Transverse colon (tissue), 4 donors: ENCODE data around the gene RIT1. TPM values are rescaled to one million over a fixed set of nuclear protein-coding genes. Genes with fewer than 3 reads are reported as not detected.

Experiments
- DNase-seq: peaks from one replicate; pipeline ENCODE4 v3.0.0-alpha.2; 2019
- H3K27ac ChIP-seq, 4 donors: fragments of 200-600 bp; sonication (generic); 2 replicates each; pipeline ENCODE4 v1.5.1; 2016 to 2018; ENCODE audit warnings: inconsistent platforms in 4 of 4
- H3K27me3 ChIP-seq: fragments of 200-600 bp; sonication (generic); 2 replicates; pipeline ENCODE4 v1.5.1; 2017; ENCODE audit warnings: inconsistent platforms
- H3K36me3 ChIP-seq, 4 donors: fragments of 200-600 bp; sonication (generic); 2 replicates each; pipeline ENCODE4 v1.5.1; 2017 to 2019; ENCODE audit warnings: inconsistent platforms in 4 of 4
- H3K4me1 ChIP-seq, 4 donors: fragments of 200-600 bp; sonication (generic); 2 replicates each; pipeline ENCODE4 v1.5.1; 2017 to 2020; ENCODE audit warnings: inconsistent platforms in 4 of 4
- H3K4me3 ChIP-seq, 4 donors: fragments of 200-600 bp; sonication (generic); 1 replicate in 1 of 4; 2 replicates in 3 of 4; pipeline versions ENCODE4 v1.5.1 to v1.6.1; 2017 to 2019; ENCODE audit warnings: inconsistent platforms in 4 of 4
- H3K9me3 ChIP-seq, 2 donors: fragments of 200-600 bp; sonication (generic); 2 replicates each; pipeline ENCODE4 v1.5.1; 2017 to 2019; ENCODE audit warnings: inconsistent platforms in 2 of 2
- EP300 ChIP-seq: sonication (generic); formaldehyde crosslinking; IDR thresholded peaks from one replicate; pipeline ENCODE4 v1.6.1; 2017; ENCODE audit warnings: antibody characterized with exemption, low read depth
- POLR2A ChIP-seq: fragments of 450-650 bp; IDR thresholded peaks from one replicate; pipeline ENCODE4 v1.6.1; 2016; ENCODE audit warnings: antibody characterized with exemption, mild to moderate bottlenecking, moderate library complexity
- POLR2AphosphoS5 ChIP-seq, 3 donors: sonication (generic); formaldehyde crosslinking; IDR thresholded peaks; one replicate each; pipeline ENCODE4 v1.6.1; 2016; ENCODE audit warnings: antibody characterized with exemption in 3 of 3
- WGBS, 2 donors: methylation state at CpG; one replicate each; pipeline ENCODE4 v1.1.5; 2018; ENCODE audit warnings: low coverage in 1 of 2; 5-methylcytosine and 5-hydroxymethylcytosine counted together
- in situ Hi-C, 4 donors: fragments of 200-750 bp; cut with MboI; loops; one replicate each; pipeline versions ENCODE4 v1.15.0 to v1.15.1; 2017; ENCODE audit warnings: low sequenced_read_pairs in 3 of 4, low pct_ligation_motif_present in 1 of 4, low pct_unique_long_range_greater_than_20kb in 1 of 4
- intact Hi-C: fragments of 100-400 bp; cut with DNase I; formaldehyde crosslinking; loops from one replicate; pipeline ENCODE4 v1.15.1; 2023; ENCODE audit warnings: low total_unique reads
- small RNA-seq, 4 donors: library from RNA; depleted of rRNA; stranded (forward); fragments of <200 nt; gene quantifications; one replicate each; pipeline ENCODE3, GENCODE V24; 2016
- total RNA-seq, 4 donors: library from RNA; depleted of rRNA; stranded (reverse); fragments of >200 nt; gene quantifications; one replicate each; pipeline ENCODE4 v1.1.0, GENCODE V29; 2016
- TF ChIP-seq, protein P1 (sequence below), 5 experiments: fragments of 200-600 bp in 3 of 5; fragments of 450-650 bp in 2 of 5; sonication (generic) in 3 of 5; IDR thresholded peaks; 1 replicate in 2 of 5; 2 replicates in 3 of 5; pipeline ENCODE4 v1.5.1; 2016 to 2017; ENCODE audit warnings: antibody characterized with exemption in 5 of 5, inconsistent platforms in 3 of 5, mild to moderate bottlenecking in 2 of 5, moderate library complexity in 1 of 5

RIT1 gene
- total RNA-seq, 4 donors from 2014 or later: 6.4 to 23.7 (median 17.0) TPM

GRCh38 chr1:155856975-155857930, 53.9 kb downstream of the RIT1 start, which contains the start of gene GON4L:
GON4L (minus strand) TSS chr1:155857214; CDS start chr1:155853780, 3,434 bp downstream.
- in situ Hi-C loops: no loop called here
- intact Hi-C loops: no loop called here
- WGBS, 2 donors: 11 to 63% methylated on average over 4 to 46 of the region's 46 CpGs
- peaks cover 13% of the 10 kb centered on the region for H3K27me3 ChIP-seq
- peak; percentile 67 to 78 (median 75) for TF ChIP-seq POLR2AphosphoS5 (IDR thresholded peaks at IDR 0.05)
- peak; percentile 71 for TF ChIP-seq POLR2A
- TF ChIP-seq EP300: no peak
- H3K4me3 ChIP-seq: peak within 1 kb of the TSS; percentile 34 to 84 (median 58)
- peaks cover 0 to 32% (median 24%) of the 10 kb centered on the region in 4 donors for H3K4me1 ChIP-seq
- no peaks in the 10 kb centered on the region for H3K9me3 ChIP-seq
- peak within 1 kb of the TSS; percentile 67 to 92 (median 90) for H3K27ac ChIP-seq
- peak; percentile 91 for DNase-seq
- H3K36me3 ChIP-seq: peaks cover 0 to 24% (median 7%) of the 10 kb centered on the region in 4 donors

DNA sequence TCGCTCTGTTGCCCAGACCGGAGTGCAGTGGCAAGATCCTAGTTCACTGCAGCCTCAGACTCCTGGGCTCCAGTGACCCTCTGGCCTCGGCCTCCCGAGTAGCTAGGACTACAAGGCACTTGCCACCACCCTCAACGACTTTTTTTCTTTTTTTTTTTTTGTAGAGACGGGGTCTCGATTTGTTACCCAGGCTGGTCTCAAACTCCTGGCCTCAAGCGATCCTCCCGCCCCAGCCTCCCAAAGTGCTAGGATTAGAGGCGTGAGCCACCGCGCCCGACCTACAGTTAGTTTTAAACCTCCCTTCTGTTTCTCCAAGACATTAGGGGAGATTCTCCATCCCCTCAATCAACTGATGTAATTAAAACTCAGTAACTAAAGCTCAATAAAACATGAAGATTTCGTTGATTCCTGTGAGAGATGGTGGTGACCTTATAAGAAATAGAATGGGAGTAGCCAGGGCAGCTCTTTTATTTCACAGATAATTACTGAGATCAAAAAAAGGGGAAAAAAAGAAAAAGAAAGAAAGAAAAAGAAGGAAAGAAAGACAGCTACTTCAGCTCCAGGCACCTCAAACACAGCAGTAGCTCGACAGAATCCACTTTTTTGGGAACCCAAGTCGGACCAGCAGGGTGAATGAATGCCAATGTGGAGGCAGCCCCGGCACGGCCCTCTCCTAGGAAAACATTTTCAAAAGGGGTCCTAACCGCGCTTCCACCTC, 54.7 kb downstream of the RIT1 start:
- H3K4me1 ChIP-seq: peaks cover 0 to 36% (median 24%) of the 10 kb centered on the region in 4 donors
- WGBS, 2 donors: 47 to 56% methylated on average over 8 to 20 of the region's 20 CpGs
- no peak for TF ChIP-seq POLR2AphosphoS5 (IDR thresholded peaks at IDR 0.05)
- TF ChIP-seq POLR2A: no peak
- TF ChIP-seq EP300: no peak
- TF ChIP-seq, protein P1, sequence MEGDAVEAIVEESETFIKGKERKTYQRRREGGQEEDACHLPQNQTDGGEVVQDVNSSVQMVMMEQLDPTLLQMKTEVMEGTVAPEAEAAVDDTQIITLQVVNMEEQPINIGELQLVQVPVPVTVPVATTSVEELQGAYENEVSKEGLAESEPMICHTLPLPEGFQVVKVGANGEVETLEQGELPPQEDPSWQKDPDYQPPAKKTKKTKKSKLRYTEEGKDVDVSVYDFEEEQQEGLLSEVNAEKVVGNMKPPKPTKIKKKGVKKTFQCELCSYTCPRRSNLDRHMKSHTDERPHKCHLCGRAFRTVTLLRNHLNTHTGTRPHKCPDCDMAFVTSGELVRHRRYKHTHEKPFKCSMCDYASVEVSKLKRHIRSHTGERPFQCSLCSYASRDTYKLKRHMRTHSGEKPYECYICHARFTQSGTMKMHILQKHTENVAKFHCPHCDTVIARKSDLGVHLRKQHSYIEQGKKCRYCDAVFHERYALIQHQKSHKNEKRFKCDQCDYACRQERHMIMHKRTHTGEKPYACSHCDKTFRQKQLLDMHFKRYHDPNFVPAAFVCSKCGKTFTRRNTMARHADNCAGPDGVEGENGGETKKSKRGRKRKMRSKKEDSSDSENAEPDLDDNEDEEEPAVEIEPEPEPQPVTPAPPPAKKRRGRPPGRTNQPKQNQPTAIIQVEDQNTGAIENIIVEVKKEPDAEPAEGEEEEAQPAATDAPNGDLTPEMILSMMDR (IDR thresholded peaks at IDR 0.05): no peak
- H3K27ac ChIP-seq: peak overlapping the region; percentile 67 to 92 (median 90)
- H3K4me3 ChIP-seq: peak overlapping the region; percentile 34 to 84 (median 58)
- peaks cover 0 to 30% (median 7%) of the 10 kb centered on the region in 4 donors for H3K36me3 ChIP-seq
- DNase-seq: no peak
- intact Hi-C loops: no loop called here
- in situ Hi-C loops: no loop called here
- no peaks in the 10 kb centered on the region for H3K9me3 ChIP-seq
- H3K27me3 ChIP-seq: peaks cover 13% of the 10 kb centered on the region

DNA sequence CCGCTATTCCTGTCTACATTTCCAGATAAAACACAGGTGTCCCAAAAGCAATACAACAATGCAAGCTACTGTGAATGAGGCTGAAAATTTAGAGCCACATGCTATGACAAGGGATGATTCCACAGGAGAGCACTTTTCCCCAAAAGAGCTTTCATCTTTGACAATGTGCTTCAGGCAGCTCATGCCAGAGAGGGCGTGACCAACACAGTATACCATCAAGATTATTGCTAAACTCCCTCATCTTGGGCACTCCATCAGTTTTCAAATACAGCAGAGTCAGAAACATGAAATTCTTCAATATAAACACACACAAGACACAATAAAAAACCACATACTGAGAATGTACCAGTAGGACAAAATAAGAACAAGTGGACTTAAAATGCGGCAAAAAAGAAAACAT, 60.8 kb downstream of the RIT1 start:
- TF ChIP-seq EP300 (no peak), POLR2AphosphoS5 (IDR thresholded peaks at IDR 0.05) (no peak), POLR2A (no peak)
- TF ChIP-seq, protein P1 (IDR thresholded peaks at IDR 0.05): no peak
- no peak for DNase-seq
- H3K36me3 ChIP-seq: peaks cover 0 to 48% (median 9%) of the 10 kb centered on the region in 4 donors
- H3K27ac ChIP-seq: no peak overlapping the region
- intact Hi-C loops (no loop called here), in situ Hi-C loops (no loop called here)
- 90 to 92% methylated on average over 3 of the region's 3 CpGs for WGBS, 2 donors
- peaks cover 0 to 21% (median 3%) of the 10 kb centered on the region in 4 donors for H3K4me1 ChIP-seq
- H3K4me3 ChIP-seq: no peak overlapping the region
- H3K27me3 ChIP-seq: no peaks in the 10 kb centered on the region
- no peaks in the 10 kb centered on the region for H3K9me3 ChIP-seq

DNA sequence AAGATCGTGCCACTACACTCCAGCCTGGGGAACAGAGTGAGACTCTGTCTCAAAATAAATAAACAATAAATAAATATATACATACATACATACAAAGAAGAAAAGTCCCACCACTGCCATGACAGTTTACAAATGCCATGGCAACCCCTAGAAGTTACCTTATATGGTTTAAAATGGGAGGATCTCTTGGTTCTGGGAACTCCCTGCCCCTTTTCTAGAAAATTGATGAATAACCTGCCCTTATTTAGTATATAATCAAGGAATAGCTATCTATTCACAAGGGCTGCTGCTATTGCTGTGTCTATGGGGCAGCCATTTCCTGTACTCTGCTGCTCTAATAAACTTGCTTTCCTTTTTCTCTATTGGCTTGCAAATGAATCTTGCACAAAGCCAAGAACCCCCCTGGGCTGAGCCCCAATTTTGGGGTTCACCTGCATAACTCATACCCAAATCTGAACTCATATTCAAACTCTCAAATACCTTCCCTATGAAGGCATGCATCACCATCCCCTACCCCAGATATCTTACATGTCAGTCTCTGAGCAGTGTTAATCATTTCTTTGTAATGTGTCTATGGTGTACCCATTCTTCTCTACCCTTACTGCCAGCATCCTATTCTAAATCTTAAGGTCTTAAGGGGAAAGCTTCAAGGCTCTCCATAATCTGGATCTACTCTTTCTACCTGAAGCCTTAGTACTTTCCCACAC, 63.2 kb downstream of the RIT1 start:
- Histone ChIP-seq H3K4me1 (peaks cover 0 to 26% (median 5%) of the 10 kb centered on the region in 4 donors), H3K9me3 (no peaks in the 10 kb centered on the region), H3K27me3 (no peaks in the 10 kb centered on the region), H3K36me3 (peaks cover 0 to 37% (median 6%) of the 10 kb centered on the region in 4 donors), H3K4me3 (no peak overlapping the region), H3K27ac (no peak overlapping the region)
- no peak for DNase-seq
- in situ Hi-C loops (no loop called here), intact Hi-C loops (no loop called here)
- WGBS, 2 donors: 81 to 100% methylated on average over 1 of the region's 1 CpG
- TF ChIP-seq POLR2AphosphoS5 (IDR thresholded peaks at IDR 0.05) (no peak), EP300 (no peak), POLR2A (no peak)
- TF ChIP-seq, protein P1 (IDR thresholded peaks at IDR 0.05): no peak

Small RNAs within 50 kb of the gene (small RNA-seq; reads per million reads assigned to genes)
- 0 reads per million in 4 donors for gene MIR6738
- gene RF00015: 0 reads per million in 4 donors
- gene SCARNA4: 0 reads per million in 4 donors
- 79.9 to 321 (median 191) reads per million in 4 donors for gene SNORA80E

Other genes starting within 250 kb of the RIT1 start
- 100 to 1,000 TPM in 1 of 4 donors, 10 to 100 TPM in 3; 84.0 to 198 (median 92.1) TPM for gene YY1AP1, start 222.6 kb downstream of the RIT1 start, total RNA-seq
- 100 to 1,000 TPM in 2 of 4 donors, 10 to 100 TPM in 2; 81.9 to 134 (median 106) TPM for gene DAP3, start 222.3 kb downstream of the RIT1 start, total RNA-seq
- 10 to 100 TPM; 36.3 to 75.6 (median 45.6) TPM for gene GON4L, start 54.1 kb downstream of the RIT1 start, total RNA-seq
- 1 to 10 TPM; 2.2 to 5.9 (median 3.6) TPM for gene SYT11, start 51.8 kb downstream of the RIT1 start, total RNA-seq
- 100 to 1,000 TPM in 2 of 4 donors, 10 to 100 TPM in 2; 76.2 to 158 (median 98.7) TPM for gene KHDC4, start 23.1 kb upstream of the RIT1 start, total RNA-seq
- 10 to 100 TPM in 1 of 4 donors, 1 to 10 TPM in 2, under 1 TPM in 1; 0.80 to 11.6 (median 2.5) TPM for gene RXFP4, start 30.3 kb upstream of the RIT1 start, total RNA-seq
- 100 to 1,000 TPM; 107 to 244 (median 169) TPM for gene ARHGEF2, start 67.2 kb upstream of the RIT1 start, total RNA-seq
- gene SSR2, start 109.6 kb upstream of the RIT1 start, total RNA-seq: 100 to 1,000 TPM in 2 of 4 donors, 10 to 100 TPM in 2; 51.2 to 275 (median 168) TPM
- 10 to 100 TPM in 3 of 4 donors, 1 to 10 TPM in 1; 7.9 to 21.3 (median 16.1) TPM for gene UBQLN4, start 142.4 kb upstream of the RIT1 start, total RNA-seq
- 10 to 100 TPM; 20.9 to 70.9 (median 47.5) TPM for gene LAMTOR2, start 143.4 kb upstream of the RIT1 start, total RNA-seq
- gene RAB25, start 149.8 kb upstream of the RIT1 start, total RNA-seq: 100 to 1,000 TPM; 140 to 213 (median 174) TPM
- gene MEX3A, start 171.1 kb upstream of the RIT1 start, total RNA-seq: under 1 TPM in 3 of 4 donors, not detected in 1; 0.14 to 0.60 (median 0.48) TPM
- gene LMNA, start 203.4 kb upstream of the RIT1 start, total RNA-seq: 100 to 1,000 TPM; 300 to 999 (median 324) TPM
- 1 to 10 TPM in 3 of 4 donors, not detected in 1; 2.6 to 6.0 (median 4.8) TPM for gene SEMA4A, start 242.2 kb upstream of the RIT1 start, total RNA-seq